Lower leg skin (tissue), 4 donors: Measurements from ENCODE around the gene USP16. TPM values are rescaled to one million over a fixed set of nuclear protein-coding genes. Genes with fewer than 3 reads are reported as not detected.

Experiments
- DNase-seq, 2 donors: peaks; one replicate each; pipeline ENCODE4 v3.0.0-alpha.2; 2019; ENCODE audit warnings: low spot score in 2 of 2
- H3K4me3 ChIP-seq: fragments of 200-600 bp; sonication (generic); 2 replicates; pipeline ENCODE4 v1.5.1; 2017; ENCODE audit warnings: mild to moderate bottlenecking, low read depth; ENCODE audit not compliant: poor library complexity, severe bottlenecking
- POLR2A ChIP-seq, 2 donors: fragments of 450-650 bp; IDR thresholded peaks; one replicate each; pipeline ENCODE4 v1.6.1; 2016 to 2017; ENCODE audit warnings: antibody characterized with exemption in 2 of 2, mild to moderate bottlenecking in 1 of 2, moderate library complexity in 1 of 2
- WGBS, 2 donors: methylation state at CpG; one replicate each; pipeline ENCODE4 v1.1.5; 2018; 5-methylcytosine and 5-hydroxymethylcytosine counted together
- intact Hi-C: fragments of 100-400 bp; cut with DNase I; formaldehyde crosslinking; loops from one replicate; pipeline ENCODE4 v1.15.0; 2023; ENCODE audit warnings: low total_unique reads
- total RNA-seq, 4 donors: library from RNA; depleted of rRNA; stranded (reverse); fragments of >200 nt; gene quantifications; one replicate each; pipeline ENCODE4 v1.1.0, GENCODE V29; 2016
- TF ChIP-seq, protein P1 (sequence below), 3 donors: fragments of 450-650 bp; IDR thresholded peaks; one replicate each; pipeline ENCODE4 v1.5.1; 2016; ENCODE audit warnings: antibody characterized with exemption in 3 of 3, mild to moderate bottlenecking in 3 of 3, moderate library complexity in 2 of 3

USP16 gene
- total RNA-seq, 4 donors from 2014 or later: 21.3 to 25.8 (median 23.4) TPM

DNA sequence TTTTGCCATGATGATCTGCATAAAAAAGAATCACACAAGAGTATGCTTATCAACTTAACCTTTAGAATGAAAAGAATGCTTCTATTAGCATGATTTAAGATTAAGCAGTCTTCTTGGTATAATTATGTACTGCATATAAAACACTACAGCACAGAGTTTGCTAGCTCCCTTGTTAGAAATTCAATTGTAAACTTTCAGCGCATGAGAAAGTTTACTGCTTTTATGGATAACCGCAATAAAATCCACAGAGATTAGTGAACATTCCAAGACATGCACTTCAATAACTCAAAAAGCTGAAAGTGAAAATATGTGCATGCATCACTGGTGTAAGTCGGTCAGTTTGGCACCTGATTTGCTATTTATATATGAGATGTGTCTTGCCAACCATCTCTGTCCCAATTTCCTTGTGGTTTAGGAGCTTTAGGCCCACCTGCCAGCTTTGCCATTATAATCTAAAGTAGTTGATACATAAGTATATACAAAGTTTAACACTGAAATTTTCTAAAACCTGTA, 32.1 kb downstream of the USP16 start:
- WGBS, 2 donors: 81 to 87% methylated on average over 3 of the region's 3 CpGs
- no peak overlapping the region for H3K4me3 ChIP-seq
- TF ChIP-seq POLR2A (IDR thresholded peaks at IDR 0.05): no peak
- TF ChIP-seq, protein P1, sequence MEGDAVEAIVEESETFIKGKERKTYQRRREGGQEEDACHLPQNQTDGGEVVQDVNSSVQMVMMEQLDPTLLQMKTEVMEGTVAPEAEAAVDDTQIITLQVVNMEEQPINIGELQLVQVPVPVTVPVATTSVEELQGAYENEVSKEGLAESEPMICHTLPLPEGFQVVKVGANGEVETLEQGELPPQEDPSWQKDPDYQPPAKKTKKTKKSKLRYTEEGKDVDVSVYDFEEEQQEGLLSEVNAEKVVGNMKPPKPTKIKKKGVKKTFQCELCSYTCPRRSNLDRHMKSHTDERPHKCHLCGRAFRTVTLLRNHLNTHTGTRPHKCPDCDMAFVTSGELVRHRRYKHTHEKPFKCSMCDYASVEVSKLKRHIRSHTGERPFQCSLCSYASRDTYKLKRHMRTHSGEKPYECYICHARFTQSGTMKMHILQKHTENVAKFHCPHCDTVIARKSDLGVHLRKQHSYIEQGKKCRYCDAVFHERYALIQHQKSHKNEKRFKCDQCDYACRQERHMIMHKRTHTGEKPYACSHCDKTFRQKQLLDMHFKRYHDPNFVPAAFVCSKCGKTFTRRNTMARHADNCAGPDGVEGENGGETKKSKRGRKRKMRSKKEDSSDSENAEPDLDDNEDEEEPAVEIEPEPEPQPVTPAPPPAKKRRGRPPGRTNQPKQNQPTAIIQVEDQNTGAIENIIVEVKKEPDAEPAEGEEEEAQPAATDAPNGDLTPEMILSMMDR (IDR thresholded peaks at IDR 0.05): no peak
- DNase-seq: no peak
- intact Hi-C loops: no loop called here

DNA sequence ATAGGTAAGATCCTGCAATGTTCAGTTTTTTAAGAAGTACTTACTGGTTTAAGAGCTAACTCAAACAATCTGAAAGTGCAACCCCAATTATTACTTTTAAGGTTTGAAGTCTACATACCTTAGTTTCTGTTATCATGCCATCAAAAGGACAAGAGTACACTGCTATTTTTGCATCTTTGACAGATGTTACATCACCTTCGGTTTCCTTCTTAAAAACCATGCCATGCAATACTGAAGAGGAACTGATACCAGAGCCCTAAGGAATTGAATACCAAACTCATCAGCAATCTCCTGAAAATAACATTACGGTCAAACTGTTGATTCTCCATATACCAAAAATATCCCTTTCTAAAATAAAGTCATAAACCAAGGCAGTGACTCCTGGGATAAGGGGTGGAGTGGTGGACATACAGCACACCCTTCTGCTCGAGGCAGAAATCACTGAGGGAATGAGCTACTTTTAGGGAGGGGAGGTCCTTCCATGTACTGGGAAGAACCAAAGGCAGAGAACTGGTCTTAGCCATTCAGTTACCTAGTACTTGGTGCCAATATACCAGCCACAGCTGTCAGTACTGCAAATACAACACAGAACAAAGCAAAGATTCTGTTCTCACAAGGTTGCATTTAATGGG, 40.5 kb downstream of the USP16 start:
- DNase-seq: no peak
- TF ChIP-seq POLR2A (IDR thresholded peaks at IDR 0.05): no peak
- TF ChIP-seq, protein P1 (IDR thresholded peaks at IDR 0.05): no peak
- intact Hi-C loops: no loop called here
- H3K4me3 ChIP-seq: no peak overlapping the region
- 77 to 81% methylated on average over 3 of the region's 3 CpGs for WGBS, 2 donors

DNA sequence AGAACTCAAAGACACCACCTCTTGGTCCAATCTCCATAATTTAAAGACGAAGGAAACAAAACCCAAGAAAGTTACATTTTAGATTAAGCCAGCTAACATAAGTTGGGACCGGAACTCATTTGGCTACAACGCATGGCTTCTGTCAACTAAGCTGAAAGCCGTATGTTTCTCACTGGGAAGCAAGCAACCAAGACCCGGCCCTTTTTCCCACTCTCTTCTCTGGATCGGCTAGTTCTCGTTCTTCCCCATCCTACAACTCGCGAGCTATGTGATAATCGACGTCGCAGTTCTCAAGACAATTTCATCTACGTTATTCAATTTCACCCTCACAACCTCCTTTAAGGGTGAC, 48.4 kb downstream of the USP16 start:
- 0 to 1% methylated on average over 13 of the region's 13 CpGs for WGBS, 2 donors
- intact Hi-C loops: no loop called here

DNA sequence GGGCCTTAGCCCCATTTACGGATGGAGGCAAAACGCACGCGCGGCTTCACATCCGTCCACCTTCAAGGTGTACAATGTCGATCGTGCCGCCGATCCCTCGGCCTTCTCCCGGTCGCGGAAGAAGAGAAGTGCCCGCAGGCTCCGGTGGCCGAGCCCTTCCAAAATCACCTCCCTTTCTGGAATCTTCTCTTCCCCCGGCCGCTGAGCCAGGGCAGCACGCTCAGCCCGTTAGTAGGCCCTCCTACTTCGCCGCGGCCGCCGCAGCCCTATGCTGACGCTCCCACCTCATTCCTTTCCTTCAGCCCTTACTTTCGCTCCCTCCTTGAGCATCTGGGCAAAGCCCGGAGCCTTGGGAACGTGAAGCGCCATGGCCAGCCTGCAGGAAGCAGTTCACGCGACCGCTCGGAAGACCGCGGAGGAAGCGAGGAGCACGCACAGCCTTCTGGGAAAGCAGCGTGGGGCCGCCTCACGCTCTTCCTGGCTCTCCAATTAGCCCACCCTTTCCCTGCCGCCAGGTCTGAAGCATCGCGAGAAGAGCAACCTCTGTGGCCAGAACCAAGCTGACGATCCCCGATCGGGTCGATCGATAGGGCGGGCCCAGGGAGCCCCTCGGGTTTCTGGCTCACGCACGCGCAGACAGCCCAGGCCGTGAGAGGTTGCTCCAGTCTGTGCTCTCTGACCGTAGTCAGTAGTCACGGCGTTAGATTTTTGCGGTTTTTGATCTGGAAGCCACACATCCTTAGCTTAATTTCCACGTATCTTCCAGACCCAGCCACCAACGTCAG, 48.9 kb downstream of the USP16 start, which contains the start of gene CCT8:
CCT8 (minus strand) TSS at position 427 of the 785 bp plus-strand sequence; CDS start at position 369, 58 bp downstream.
- intact Hi-C loops: no loop called here
- peak within 1 kb of the TSS; percentile 96 for H3K4me3 ChIP-seq
- WGBS, 2 donors: 0% methylated on average over 52 to 62 of the region's 62 CpGs
- peak in 1 of 2 donors; percentile 31 for TF ChIP-seq POLR2A (IDR thresholded peaks at IDR 0.05)
- TF ChIP-seq, protein P1 (IDR thresholded peaks at IDR 0.05): no peak
- peak; percentile 99 for DNase-seq

More for the DNA sequence above, 48.4 kb downstream of the USP16 start:
- no peak for TF ChIP-seq POLR2A (IDR thresholded peaks at IDR 0.05)
- TF ChIP-seq, protein P1 (IDR thresholded peaks at IDR 0.05): no peak
- H3K4me3 ChIP-seq: peak overlapping the region; percentile 96
- no peak for DNase-seq

DNA sequence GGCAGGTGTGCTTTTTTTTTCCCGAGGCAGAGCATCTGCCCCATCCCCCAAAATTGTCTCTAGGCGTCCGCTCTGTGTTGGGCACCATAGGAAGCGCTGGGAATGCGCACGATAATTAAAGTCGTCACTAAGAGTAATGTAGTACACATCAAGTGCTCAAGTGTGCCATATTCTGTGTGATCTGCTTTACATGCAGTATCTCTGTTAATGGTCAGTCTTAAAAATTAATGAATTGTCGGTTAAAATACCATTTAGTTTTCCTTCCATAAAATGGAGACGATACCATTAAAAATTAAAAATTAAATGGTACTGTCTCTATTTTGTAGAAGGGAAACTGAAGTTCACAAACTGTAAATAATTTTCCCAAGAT, 49.5 kb downstream of the USP16 start:
- peak overlapping the region; percentile 56 for H3K4me3 ChIP-seq
- DNase-seq: no peak
- 11 to 12% methylated on average over 9 of the region's 9 CpGs for WGBS, 2 donors
- intact Hi-C loops: no loop called here
- TF ChIP-seq, protein P1 (IDR thresholded peaks at IDR 0.05): no peak
- no peak for TF ChIP-seq POLR2A (IDR thresholded peaks at IDR 0.05)
